Measurements from ENCODE around the gene PDE11A.

- TF ChIP-seq EZH2 (IDR thresholded peaks at IDR 0.05; ENCODE audit: insufficient read depth, poor library complexity, severe bottlenecking) (no peak), EZH2phosphoT487 (IDR thresholded peaks at IDR 0.05; ENCODE audit: insufficient read depth, low read depth) (no peak)
Observed at GRCh38 chr2:177717831-177718618, 354.6 kb downstream of the PDE11A start.

All from GM23248 (cell line).